HG03135 (cell line): ENCODE measurements around the gene ZNF609.
"Not testable (repeated sequence)": the region's sequence is repeated elsewhere in the genome, so short reads cannot be mapped to it uniquely, and the experiment has no call there.

Experiments used
- ATAC-seq: cut with Tn5 transposase; IDR thresholded peaks from one replicate; pipeline ENCODE4 v1.9.1; 2021; ENCODE audit warnings: mild to moderate bottlenecking, moderate library complexity; ENCODE audit not compliant: unreplicated experiment

ZNF609 gene

GRCh38 chr15:64456634-64457108, 3.7 kb upstream of the ZNF609 start:
- no peak for ATAC-seq

GRCh38 chr15:64459066-64459781, 1.2 kb upstream of the ZNF609 start:
- no peak for ATAC-seq

DNA sequence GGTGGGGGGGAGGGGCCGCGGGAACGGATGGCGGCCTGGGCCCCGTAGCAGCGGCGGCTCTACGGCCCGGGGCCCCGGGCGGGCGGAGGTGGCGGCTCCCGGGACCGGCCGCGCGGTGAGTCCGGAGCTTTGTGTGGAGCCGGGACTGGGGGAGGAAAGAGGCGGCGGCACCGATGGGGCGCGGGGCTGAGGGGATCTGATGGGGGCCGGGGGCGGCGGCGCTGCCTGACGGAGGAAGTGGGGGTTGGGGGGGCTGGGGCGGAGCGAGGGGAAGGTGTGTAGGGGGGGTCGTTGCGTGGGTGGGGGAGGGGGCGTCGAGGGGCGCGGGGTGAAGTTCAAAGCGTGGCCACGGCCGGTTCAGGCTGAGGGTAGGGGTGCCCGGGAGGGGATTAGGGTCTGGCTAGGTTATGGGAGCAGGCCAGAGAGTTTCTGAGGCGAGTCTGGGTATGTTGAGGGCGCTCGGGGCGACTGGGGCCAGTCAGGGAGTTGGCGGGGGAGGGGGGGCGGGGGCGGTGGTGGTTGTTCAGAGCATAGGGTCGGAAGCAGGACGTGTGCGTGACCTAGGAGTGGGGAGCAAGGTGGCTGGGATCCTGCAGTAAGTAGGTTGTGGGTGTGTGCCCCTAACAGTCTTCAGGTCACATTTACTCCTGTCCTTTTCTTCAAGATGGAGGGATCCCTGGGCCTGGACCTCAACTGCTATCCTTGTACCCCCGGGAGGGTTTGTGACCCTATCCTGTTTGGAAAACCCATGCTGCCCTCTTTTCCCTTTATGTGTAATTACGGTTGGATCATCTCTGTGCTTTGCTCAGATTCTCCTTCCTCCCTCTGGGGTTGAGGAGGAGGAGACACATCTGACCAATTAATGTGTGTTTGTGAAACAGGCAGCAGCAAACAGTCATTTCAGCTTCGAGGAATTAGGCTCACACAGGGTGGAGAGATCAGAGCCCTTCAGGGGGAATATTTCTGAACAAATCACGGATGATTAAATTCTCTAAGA, 644 bp downstream of the ZNF609 start:
- ATAC-seq = no peak

- no peak for ATAC-seq
Observed at GRCh38 chr15:64461721-64462162, 1.4 kb downstream of the ZNF609 start.

DNA sequence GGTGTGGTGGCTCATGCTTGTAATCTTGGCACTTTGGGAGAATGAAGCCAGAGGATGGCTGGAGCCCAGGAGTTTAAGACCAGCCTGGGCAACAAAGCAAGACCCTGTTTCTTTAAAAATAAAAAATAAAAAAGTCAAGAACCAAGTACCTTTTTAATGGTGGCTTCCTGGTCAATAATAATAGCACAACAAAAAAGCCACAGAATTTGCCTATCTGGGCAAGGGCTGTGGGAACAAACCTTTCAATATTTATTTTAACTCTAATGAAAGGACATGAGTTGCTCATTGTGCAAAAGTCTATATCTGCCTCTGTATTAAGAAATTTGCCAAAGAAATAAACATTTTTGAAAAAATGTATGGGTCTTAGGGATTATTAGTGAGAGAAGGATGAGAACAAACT, 2.1 kb downstream of the ZNF609 start:
- no peak for ATAC-seq

- ATAC-seq = no peak
Observed at GRCh38 chr15:64464276-64465005, 4.1 kb downstream of the ZNF609 start.

- ATAC-seq = no peak
Observed at GRCh38 chr15:64466408-64467141, 6.2 kb downstream of the ZNF609 start.

DNA sequence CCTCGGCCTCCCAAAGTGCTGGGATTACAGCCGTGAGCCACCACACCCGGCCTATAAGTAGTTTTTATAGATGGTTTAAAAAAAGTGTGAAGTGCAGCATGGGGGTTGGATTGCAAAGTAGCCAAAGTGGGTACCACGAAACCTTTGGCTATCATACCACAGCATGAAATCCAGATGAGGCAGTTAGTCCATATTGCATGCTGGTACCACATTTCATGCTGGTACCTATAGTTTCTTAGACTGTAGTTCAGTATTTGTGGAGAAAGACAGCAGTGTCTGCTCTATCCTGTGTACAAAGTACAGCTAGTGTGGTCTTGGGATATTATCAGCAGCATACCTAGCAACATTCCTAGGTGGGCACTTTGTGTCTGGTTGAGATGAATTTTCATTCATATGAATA, 11.8 kb downstream of the ZNF609 start:
- no peak for ATAC-seq

GRCh38 chr15:64474846-64475245, 14.5 kb downstream of the ZNF609 start:
- no peak for ATAC-seq

GRCh38 chr15:64476550-64476949, 16.2 kb downstream of the ZNF609 start:
- no peak for ATAC-seq

GRCh38 chr15:64478863-64479262, 18.5 kb downstream of the ZNF609 start:
- ATAC-seq = no peak

- ATAC-seq = no peak
Observed at GRCh38 chr15:64480891-64481290, 20.5 kb downstream of the ZNF609 start.

DNA sequence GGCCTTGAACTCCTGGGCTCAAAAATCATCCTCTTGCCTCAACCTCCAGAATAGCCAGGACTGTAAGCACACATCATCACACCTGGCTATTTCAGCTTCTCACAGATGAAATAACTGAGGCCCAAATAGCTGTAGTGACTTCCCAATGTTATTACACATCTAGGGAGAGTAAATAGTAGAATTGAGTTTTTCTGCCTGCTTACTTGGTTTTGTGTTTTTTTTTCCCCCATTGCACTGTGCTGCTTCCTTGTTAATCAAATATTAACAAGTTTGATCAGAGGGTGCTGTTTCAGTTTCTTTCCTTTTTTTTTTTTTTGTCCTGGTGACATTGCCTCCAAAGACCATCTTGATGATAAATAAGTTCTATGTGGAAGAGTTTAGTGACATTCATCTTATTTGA, 23.4 kb downstream of the ZNF609 start:
- ATAC-seq = no peak

DNA sequence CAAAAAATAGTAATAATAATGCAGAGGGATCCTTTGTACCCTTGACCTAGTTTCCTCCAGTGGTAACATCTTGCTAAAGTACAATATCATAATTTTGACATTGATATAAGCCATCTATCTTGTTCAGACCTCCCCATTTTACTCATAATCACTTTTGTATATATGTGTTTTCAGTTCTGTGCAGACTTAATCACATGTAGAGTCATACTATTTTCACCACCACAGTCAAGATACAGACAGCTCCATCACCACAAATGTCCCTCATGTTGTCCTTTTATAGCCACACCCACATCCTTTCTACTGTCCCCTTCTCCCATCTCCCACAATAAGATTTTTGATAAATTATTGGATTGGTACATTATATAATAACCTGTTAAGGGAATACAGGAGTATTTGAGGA, 25.4 kb downstream of the ZNF609 start:
- ATAC-seq = no peak

DNA sequence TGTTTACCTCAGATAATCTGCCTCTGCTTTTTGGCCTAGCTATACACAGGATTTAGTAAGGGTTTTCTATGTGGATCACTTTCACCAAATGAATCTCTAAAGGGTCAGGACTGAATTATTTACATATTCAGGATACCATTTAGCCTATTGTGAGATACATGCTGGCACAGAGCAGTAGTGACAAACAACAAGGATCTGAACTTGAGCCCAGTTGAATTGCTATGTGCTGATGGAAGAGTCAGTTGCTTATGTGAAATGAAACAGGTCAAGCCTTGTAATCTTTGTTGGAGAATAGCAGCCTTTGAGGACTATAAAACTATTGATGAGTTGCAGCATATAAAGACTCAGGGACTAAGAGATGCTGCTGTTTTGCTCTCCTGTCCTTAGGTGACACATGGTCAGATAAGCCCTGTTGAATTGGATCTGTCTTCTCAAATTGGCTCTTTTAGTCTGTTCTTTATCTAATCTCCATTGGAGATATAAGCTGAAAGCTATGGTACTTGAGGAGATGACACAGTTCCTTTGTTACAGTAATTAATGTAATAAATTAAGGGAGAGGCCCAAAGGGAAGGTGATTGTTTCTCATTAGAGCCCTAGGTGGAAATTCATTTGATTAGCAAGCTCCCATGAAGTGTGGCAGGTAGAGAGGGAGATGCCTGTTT, 30.4 kb downstream of the ZNF609 start:
- ATAC-seq = no peak

DNA sequence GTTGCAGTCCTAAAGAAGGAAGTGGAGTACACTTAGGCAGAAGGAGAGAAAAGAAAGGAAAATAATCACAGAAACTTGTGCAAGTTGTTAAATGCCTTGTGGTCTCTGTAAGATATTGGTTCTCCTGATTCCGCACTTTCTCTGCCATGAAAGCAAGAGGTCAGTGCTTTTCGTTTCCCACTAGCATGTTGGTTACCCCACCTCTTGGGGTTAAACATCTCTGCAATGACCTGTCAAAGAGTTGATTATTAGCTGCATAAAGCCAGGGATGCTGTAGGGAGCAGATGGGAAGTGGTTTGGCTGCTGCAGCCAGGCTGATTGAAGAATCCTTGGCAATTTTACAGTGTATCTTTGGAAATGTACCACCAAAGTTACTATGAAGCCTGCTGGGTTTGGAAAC, 33.3 kb downstream of the ZNF609 start:
- no peak for ATAC-seq

- not testable (repeated sequence) for ATAC-seq
Observed at GRCh38 chr15:64495968-64496367, 35.6 kb downstream of the ZNF609 start.

GRCh38 chr15:64500695-64501395, 40.5 kb downstream of the ZNF609 start:
- ATAC-seq = no peak

GRCh38 chr15:64501396-64501715, 41.0 kb downstream of the ZNF609 start:
- no peak for ATAC-seq
